Measurements from ENCODE around the gene RIC3. TPM values are rescaled to one million over a fixed set of nuclear protein-coding genes. Genes with fewer than 3 reads are reported as not detected.

Gene RIC3
- total and polyA plus RNA-seq, 2 of the 8 experiments (the other 6 are each of a cell fraction or from before 2014, with no cell fraction given): 6.4 to 15.5 TPM

GRCh38 chr11:8207080-8208000 lies 38.5 kb upstream of the RIC3 start (continued):
- TF ChIP-seq, protein P1, sequence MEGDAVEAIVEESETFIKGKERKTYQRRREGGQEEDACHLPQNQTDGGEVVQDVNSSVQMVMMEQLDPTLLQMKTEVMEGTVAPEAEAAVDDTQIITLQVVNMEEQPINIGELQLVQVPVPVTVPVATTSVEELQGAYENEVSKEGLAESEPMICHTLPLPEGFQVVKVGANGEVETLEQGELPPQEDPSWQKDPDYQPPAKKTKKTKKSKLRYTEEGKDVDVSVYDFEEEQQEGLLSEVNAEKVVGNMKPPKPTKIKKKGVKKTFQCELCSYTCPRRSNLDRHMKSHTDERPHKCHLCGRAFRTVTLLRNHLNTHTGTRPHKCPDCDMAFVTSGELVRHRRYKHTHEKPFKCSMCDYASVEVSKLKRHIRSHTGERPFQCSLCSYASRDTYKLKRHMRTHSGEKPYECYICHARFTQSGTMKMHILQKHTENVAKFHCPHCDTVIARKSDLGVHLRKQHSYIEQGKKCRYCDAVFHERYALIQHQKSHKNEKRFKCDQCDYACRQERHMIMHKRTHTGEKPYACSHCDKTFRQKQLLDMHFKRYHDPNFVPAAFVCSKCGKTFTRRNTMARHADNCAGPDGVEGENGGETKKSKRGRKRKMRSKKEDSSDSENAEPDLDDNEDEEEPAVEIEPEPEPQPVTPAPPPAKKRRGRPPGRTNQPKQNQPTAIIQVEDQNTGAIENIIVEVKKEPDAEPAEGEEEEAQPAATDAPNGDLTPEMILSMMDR (IDR thresholded peaks at IDR 0.05; ENCODE audit: control extremely low read depth in 1 of 3, insufficient read depth in 1 of 3, low read depth in 1 of 3, low read length in 3 of 3): no peak
- no peak for TF ChIP-seq SP2 (IDR thresholded peaks at IDR 0.05; ENCODE audit: low read length)
- TF ChIP-seq BACH1 (IDR thresholded peaks at IDR 0.05; ENCODE audit: low read length): no peak
- TF ChIP-seq CBX5 (IDR thresholded peaks at IDR 0.05; ENCODE audit: low read depth, low read length): no peak
- TF ChIP-seq CREB1 (IDR thresholded peaks at IDR 0.05): no peak
- no peak for TF ChIP-seq NRF1 (IDR thresholded peaks at IDR 0.05; ENCODE audit: low read depth, low read length)
